Gastroesophageal sphincter (tissue), 3 donors: ENCODE results near the gene SYNJ2.

Experiments
- POLR2AphosphoS5 ChIP-seq: sonication (generic); formaldehyde crosslinking; IDR thresholded peaks from one replicate; pipeline ENCODE4 v1.6.1; 2017; ENCODE audit warnings: antibody characterized with exemption
- TF ChIP-seq, protein P1 (sequence below), 4 experiments: fragments of 200-600 bp in 2 of 4; fragments of 450-650 bp in 2 of 4; sonication (generic) in 1 of 4; IDR thresholded peaks; one replicate each; pipeline ENCODE4 v1.5.1; 2017 to 2019; ENCODE audit warnings: antibody characterized with exemption in 4 of 4, mild to moderate bottlenecking in 2 of 4, moderate library complexity in 2 of 4

DNA sequence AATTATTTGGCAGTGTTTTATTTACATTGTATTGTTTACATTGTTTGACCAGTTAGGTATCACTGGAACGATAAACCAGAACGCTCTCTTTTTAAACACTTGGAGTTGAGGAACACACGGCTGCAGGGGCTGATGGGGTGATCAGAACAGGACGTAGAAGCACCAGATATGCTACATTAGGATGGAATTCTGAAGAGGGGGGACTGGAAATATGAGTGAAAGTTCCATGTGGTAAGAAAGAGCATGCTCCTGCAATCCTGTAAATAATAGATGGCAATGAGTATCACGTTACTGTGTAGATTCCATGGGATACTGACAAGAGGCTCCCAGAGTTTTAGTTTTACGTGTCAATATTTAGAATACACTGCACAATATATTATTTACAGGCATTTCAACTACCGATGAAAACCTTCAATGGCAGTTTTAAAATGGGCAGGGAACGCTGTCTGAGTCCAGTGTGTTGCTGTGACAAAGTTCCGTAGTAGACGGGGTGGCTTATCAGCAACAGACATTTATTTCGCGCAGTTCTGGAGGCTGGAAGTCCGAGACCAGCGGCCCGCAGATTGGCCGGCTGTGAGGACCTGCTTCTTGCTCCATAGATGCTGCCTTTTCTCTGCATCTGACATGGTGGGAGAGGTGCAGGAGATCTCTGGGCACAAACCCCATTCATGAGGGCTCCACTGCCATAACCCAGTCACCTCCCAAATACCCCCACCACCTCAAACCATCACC, 43.1 kb downstream of the SYNJ2 start:
- TF ChIP-seq, protein P1, sequence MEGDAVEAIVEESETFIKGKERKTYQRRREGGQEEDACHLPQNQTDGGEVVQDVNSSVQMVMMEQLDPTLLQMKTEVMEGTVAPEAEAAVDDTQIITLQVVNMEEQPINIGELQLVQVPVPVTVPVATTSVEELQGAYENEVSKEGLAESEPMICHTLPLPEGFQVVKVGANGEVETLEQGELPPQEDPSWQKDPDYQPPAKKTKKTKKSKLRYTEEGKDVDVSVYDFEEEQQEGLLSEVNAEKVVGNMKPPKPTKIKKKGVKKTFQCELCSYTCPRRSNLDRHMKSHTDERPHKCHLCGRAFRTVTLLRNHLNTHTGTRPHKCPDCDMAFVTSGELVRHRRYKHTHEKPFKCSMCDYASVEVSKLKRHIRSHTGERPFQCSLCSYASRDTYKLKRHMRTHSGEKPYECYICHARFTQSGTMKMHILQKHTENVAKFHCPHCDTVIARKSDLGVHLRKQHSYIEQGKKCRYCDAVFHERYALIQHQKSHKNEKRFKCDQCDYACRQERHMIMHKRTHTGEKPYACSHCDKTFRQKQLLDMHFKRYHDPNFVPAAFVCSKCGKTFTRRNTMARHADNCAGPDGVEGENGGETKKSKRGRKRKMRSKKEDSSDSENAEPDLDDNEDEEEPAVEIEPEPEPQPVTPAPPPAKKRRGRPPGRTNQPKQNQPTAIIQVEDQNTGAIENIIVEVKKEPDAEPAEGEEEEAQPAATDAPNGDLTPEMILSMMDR (IDR thresholded peaks at IDR 0.05) = no peak
- TF ChIP-seq POLR2AphosphoS5 = no peak
